BLaER1 (cell line): ENCODE results near the gene NDRG3.

Source experiments
- H3K27ac ChIP-seq: shearing (Covaris generic); formaldehyde crosslinking; 2 replicates; pipeline ENCODE4 v1.8.1; 2022
- H3K27me3 ChIP-seq: shearing (Covaris generic); formaldehyde crosslinking; 2 replicates; pipeline ENCODE4 v1.8.1; 2022
- H3K36me3 ChIP-seq: shearing (Covaris generic); formaldehyde crosslinking; 2 replicates; pipeline ENCODE4 v1.8.1; 2022
- H3K4me1 ChIP-seq: shearing (Covaris generic); formaldehyde crosslinking; 2 replicates; pipeline ENCODE4 v1.8.1; 2022
- H3K4me2 ChIP-seq: shearing (Covaris generic); formaldehyde crosslinking; 2 replicates; pipeline ENCODE4 v1.8.1; 2022
- H3K4me3 ChIP-seq: shearing (Covaris generic); formaldehyde crosslinking; 2 replicates; pipeline ENCODE4 v1.8.1; 2022
- H3K9ac ChIP-seq: shearing (Covaris generic); formaldehyde crosslinking; 2 replicates; pipeline ENCODE4 v1.8.1; 2022
- H3K9me3 ChIP-seq: shearing (Covaris generic); formaldehyde crosslinking; 2 replicates; pipeline ENCODE4 v1.8.1; 2022
- H4K20me1 ChIP-seq: shearing (Covaris generic); formaldehyde crosslinking; 2 replicates; pipeline ENCODE4 v1.8.1; 2022
- Cebpa-rat ChIP-seq: shearing (Covaris generic); IDR thresholded peaks from 2 replicates; pipeline ENCODE4 v1.8.1; 2022

Gene NDRG3

GRCh38 chr20:36745927-36746659 lies at the start of gene NDRG3:
Gene NDRG3 (minus strand): TSS chr20:36746090. CDS start chr20:36721735, 24,355 bp downstream.
- Histone ChIP-seq H3K4me3 (peak within 1 kb of the TSS; percentile 77), H3K4me1 (peaks cover 21% of the 10 kb centered on the region), H3K4me2 (peak within 1 kb of the TSS; percentile 99), H3K9me3 (no peaks in the 10 kb centered on the region), H4K20me1 (peaks cover 3% of the 10 kb centered on the region; the same call in 1 of the 2 replicates), H3K27ac (peak within 1 kb of the TSS; percentile 69; the same call in 1 of the 2 replicates), H3K27me3 (no peaks in the 10 kb centered on the region), H3K9ac (peak within 1 kb of the TSS; percentile 81), H3K36me3 (peaks cover 18% of the 10 kb centered on the region)
- no peak for TF ChIP-seq Cebpa-rat

GRCh38 chr20:36794116-36794474 lies 48.2 kb upstream of the NDRG3 start:
- H3K27ac ChIP-seq: no peak overlapping the region
- no peak overlapping the region for H3K9ac ChIP-seq
- no peaks in the 10 kb centered on the region for H3K9me3 ChIP-seq
- H3K4me2 ChIP-seq: no peak overlapping the region
- peaks cover 97% of the 10 kb centered on the region for H3K36me3 ChIP-seq
- no peak for TF ChIP-seq Cebpa-rat
- H3K4me3 ChIP-seq: no peak overlapping the region
- no peaks in the 10 kb centered on the region for H3K27me3 ChIP-seq
- peaks cover 18% of the 10 kb centered on the region for H3K4me1 ChIP-seq
- peaks cover 74% of the 10 kb centered on the region for H4K20me1 ChIP-seq

GRCh38 chr20:36793294-36794115 lies 47.6 kb upstream of the NDRG3 start:
- Histone ChIP-seq H3K4me2 (peak overlapping the region; percentile 52), H3K4me3 (no peak overlapping the region), H3K9me3 (no peaks in the 10 kb centered on the region), H3K27ac (peak overlapping the region; percentile 56), H3K4me1 (peaks cover 18% of the 10 kb centered on the region), H3K9ac (peak overlapping the region; percentile 19; the same call in 1 of the 2 replicates), H3K36me3 (peaks cover 97% of the 10 kb centered on the region), H4K20me1 (peaks cover 80% of the 10 kb centered on the region), H3K27me3 (no peaks in the 10 kb centered on the region)
- TF ChIP-seq Cebpa-rat: no peak

- no peak for TF ChIP-seq Cebpa-rat
- Histone ChIP-seq H3K4me3 (no peak overlapping the region), H3K9me3 (no peaks in the 10 kb centered on the region), H3K4me1 (peaks cover 18% of the 10 kb centered on the region), H3K9ac (no peak overlapping the region), H3K27me3 (no peaks in the 10 kb centered on the region), H3K27ac (no peak overlapping the region), H3K36me3 (peaks cover 97% of the 10 kb centered on the region), H3K4me2 (peak overlapping the region; percentile 52; the same call in 1 of the 2 replicates), H4K20me1 (peaks cover 91% of the 10 kb centered on the region)
These were observed 46.5 kb upstream of the NDRG3 start for GRCh38 chr20:36792422-36792821.

GRCh38 chr20:36791862-36792261 lies 46.0 kb upstream of the NDRG3 start:
- peaks cover 97% of the 10 kb centered on the region for H3K36me3 ChIP-seq
- no peak overlapping the region for H3K9ac ChIP-seq
- peaks cover 96% of the 10 kb centered on the region for H4K20me1 ChIP-seq
- H3K4me2 ChIP-seq: no peak overlapping the region
- TF ChIP-seq Cebpa-rat: no peak
- peaks cover 18% of the 10 kb centered on the region for H3K4me1 ChIP-seq
- H3K4me3 ChIP-seq: no peak overlapping the region
- no peak overlapping the region for H3K27ac ChIP-seq
- H3K9me3 ChIP-seq: no peaks in the 10 kb centered on the region
- H3K27me3 ChIP-seq: no peaks in the 10 kb centered on the region

- no peak overlapping the region for H3K4me3 ChIP-seq
- no peak overlapping the region for H3K27ac ChIP-seq
- no peaks in the 10 kb centered on the region for H3K4me1 ChIP-seq
- H3K9ac ChIP-seq: no peak overlapping the region
- H3K27me3 ChIP-seq: no peaks in the 10 kb centered on the region
- peaks cover 97% of the 10 kb centered on the region for H3K36me3 ChIP-seq
- no peaks in the 10 kb centered on the region for H3K9me3 ChIP-seq
- no peak overlapping the region for H3K4me2 ChIP-seq
- H4K20me1 ChIP-seq: peaks cover 99% of the 10 kb centered on the region
- no peak for TF ChIP-seq Cebpa-rat
These were observed 40.8 kb upstream of the NDRG3 start for GRCh38 chr20:36786663-36787062.

GRCh38 chr20:36786246-36786645 lies 40.4 kb upstream of the NDRG3 start:
- Histone ChIP-seq H3K9me3 (no peaks in the 10 kb centered on the region), H3K4me3 (no peak overlapping the region), H3K4me2 (no peak overlapping the region), H3K36me3 (peaks cover 96% of the 10 kb centered on the region), H3K27me3 (no peaks in the 10 kb centered on the region), H4K20me1 (peaks cover 95% of the 10 kb centered on the region), H3K4me1 (no peaks in the 10 kb centered on the region), H3K9ac (no peak overlapping the region), H3K27ac (no peak overlapping the region)
- no peak for TF ChIP-seq Cebpa-rat

- peaks cover 86% of the 10 kb centered on the region for H4K20me1 ChIP-seq
- H3K4me2 ChIP-seq: no peak overlapping the region
- peaks cover 94% of the 10 kb centered on the region for H3K36me3 ChIP-seq
- H3K27ac ChIP-seq: no peak overlapping the region
- H3K4me1 ChIP-seq: no peaks in the 10 kb centered on the region
- H3K9me3 ChIP-seq: no peaks in the 10 kb centered on the region
- no peak overlapping the region for H3K4me3 ChIP-seq
- no peaks in the 10 kb centered on the region for H3K27me3 ChIP-seq
- no peak for TF ChIP-seq Cebpa-rat
- H3K9ac ChIP-seq: no peak overlapping the region
These were observed 39.4 kb upstream of the NDRG3 start for GRCh38 chr20:36785308-36785707.

GRCh38 chr20:36784900-36785299 lies 39.0 kb upstream of the NDRG3 start:
- H3K27ac ChIP-seq: no peak overlapping the region
- H4K20me1 ChIP-seq: peaks cover 82% of the 10 kb centered on the region
- no peaks in the 10 kb centered on the region for H3K9me3 ChIP-seq
- H3K4me3 ChIP-seq: no peak overlapping the region
- no peaks in the 10 kb centered on the region for H3K27me3 ChIP-seq
- H3K36me3 ChIP-seq: peaks cover 95% of the 10 kb centered on the region
- H3K4me2 ChIP-seq: no peak overlapping the region
- TF ChIP-seq Cebpa-rat: no peak
- no peaks in the 10 kb centered on the region for H3K4me1 ChIP-seq
- H3K9ac ChIP-seq: no peak overlapping the region

- H3K36me3 ChIP-seq: peaks cover 93% of the 10 kb centered on the region
- H3K4me1 ChIP-seq: 0 out of 2 replicates have a peak, but pooled peaks cover under 1% of the 10 kb centered on the region
- H3K9ac ChIP-seq: no peak overlapping the region
- no peak overlapping the region for H3K27ac ChIP-seq
- no peak overlapping the region for H3K4me2 ChIP-seq
- no peak overlapping the region for H3K4me3 ChIP-seq
- H3K9me3 ChIP-seq: no peaks in the 10 kb centered on the region
- no peaks in the 10 kb centered on the region for H3K27me3 ChIP-seq
- H4K20me1 ChIP-seq: peaks cover 75% of the 10 kb centered on the region
- no peak for TF ChIP-seq Cebpa-rat
These were observed 38.2 kb upstream of the NDRG3 start for GRCh38 chr20:36784116-36784515.
